Uterus (tissue), 4 donors: Measurements from ENCODE around the gene GRIK1. TPM values are rescaled to one million over a fixed set of nuclear protein-coding genes. Genes with fewer than 3 reads are reported as not detected.

Experiments used
- DNase-seq, 2 donors: peaks; one replicate each; pipeline ENCODE4 v3.0.0-alpha.2; 2019 to 2020
- H3K27ac ChIP-seq, 2 donors: fragments of 200-600 bp; sonication (generic); 1 replicate in 1 of 2; 2 replicates in 1 of 2; pipeline ENCODE4 v1.5.1; 2016 to 2018
- H3K27me3 ChIP-seq, 2 donors: fragments of 200-600 bp; sonication (generic); one replicate each; pipeline ENCODE4 v1.5.1; 2018 to 2019; ENCODE audit warnings: control low read depth in 1 of 2
- H3K36me3 ChIP-seq, 2 donors: fragments of 200-600 bp; sonication (generic); one replicate each; pipeline ENCODE4 v1.5.1; 2019; ENCODE audit warnings: control low read depth in 1 of 2
- H3K4me1 ChIP-seq, 2 donors: fragments of 200-600 bp; sonication (generic); one replicate each; pipeline ENCODE4 v1.5.1; 2018 to 2019; ENCODE audit warnings: control low read depth in 1 of 2
- H3K4me3 ChIP-seq, 2 donors: fragments of 200-600 bp; sonication (generic); 1 replicate in 1 of 2; 2 replicates in 1 of 2; pipeline ENCODE4 v1.5.1; 2018 to 2019; ENCODE audit warnings: mild to moderate bottlenecking in 1 of 2
- H3K9me3 ChIP-seq, 2 donors: fragments of 200-600 bp; sonication (generic); one replicate each; pipeline ENCODE4 v1.5.1; 2019; ENCODE audit warnings: control low read depth in 1 of 2
- CTCF ChIP-seq, 4 experiments: fragments of 200-600 bp in 2 of 4; fragments of 450-650 bp in 2 of 4; sonication (generic) in 2 of 4; IDR thresholded peaks; one replicate each; pipeline ENCODE4 v1.5.1; 2016 to 2019; ENCODE audit warnings: antibody characterized with exemption in 4 of 4, mild to moderate bottlenecking in 2 of 4, moderate library complexity in 1 of 4
- POLR2A ChIP-seq, 2 donors: fragments of 450-650 bp; IDR thresholded peaks; one replicate each; pipeline ENCODE4 v1.6.1; 2016; ENCODE audit warnings: antibody characterized with exemption in 2 of 2, mild to moderate bottlenecking in 1 of 2, moderate library complexity in 1 of 2
- intact Hi-C: fragments of 100-400 bp; cut with DNase I; formaldehyde crosslinking; loops from one replicate; pipeline ENCODE4 v1.15.1; 2023; ENCODE audit warnings: low total_unique reads
- total RNA-seq, 4 donors: library from RNA; depleted of rRNA in 3 of 4; stranded (reverse); fragments of >200 nt in 3 of 4; gene quantifications; one replicate each; pipeline versions ENCODE4 v1.1.0 to v1.2.4, GENCODE V29; 2014 to 2023
- donor health status: DM: yes; HTN: yes; CAD: no.

GRIK1 gene
- total RNA-seq, 4 donors from 2014 or later, result 0.12 to 4.1 TPM; not detected in 2

- Histone ChIP-seq H3K4me3 (no peak overlapping the region), H3K27ac (no peak overlapping the region), H3K27me3 (no peaks in the 10 kb centered on the region), H3K36me3 (no peaks in the 10 kb centered on the region), H3K4me1 (no peaks in the 10 kb centered on the region), H3K9me3 (no peaks in the 10 kb centered on the region)
- intact Hi-C loops, result no loop called here
- no peak for DNase-seq
- no peak for TF ChIP-seq CTCF (IDR thresholded peaks at IDR 0.05)
- TF ChIP-seq POLR2A (IDR thresholded peaks at IDR 0.05), result no peak
These were observed 432.8 kb downstream of the GRIK1 start for GRCh38 chr21:29506947-29507346.

- Histone ChIP-seq H3K4me3 (no peak overlapping the region), H3K27me3 (no peaks in the 10 kb centered on the region), H3K9me3 (no peaks in the 10 kb centered on the region), H3K4me1 (no peaks in the 10 kb centered on the region), H3K36me3 (no peaks in the 10 kb centered on the region), H3K27ac (no peak overlapping the region)
- intact Hi-C loops, result no loop called here
- DNase-seq, result no peak
- TF ChIP-seq CTCF (IDR thresholded peaks at IDR 0.05) (no peak), POLR2A (IDR thresholded peaks at IDR 0.05) (no peak)
These were observed 433.6 kb downstream of the GRIK1 start for GRCh38 chr21:29506214-29506613.

GRCh38 chr21:29504751-29505321, 435.0 kb downstream of the GRIK1 start:
- Histone ChIP-seq H3K4me3 (no peak overlapping the region), H3K36me3 (no peaks in the 10 kb centered on the region), H3K4me1 (no peaks in the 10 kb centered on the region), H3K27me3 (no peaks in the 10 kb centered on the region), H3K27ac (no peak overlapping the region), H3K9me3 (no peaks in the 10 kb centered on the region)
- DNase-seq, result no peak
- TF ChIP-seq POLR2A (IDR thresholded peaks at IDR 0.05) (no peak), CTCF (IDR thresholded peaks at IDR 0.05) (no peak)
- intact Hi-C loops, result no loop called here

GRCh38 chr21:29501451-29501850, 438.3 kb downstream of the GRIK1 start:
- Histone ChIP-seq H3K27me3 (no peaks in the 10 kb centered on the region), H3K4me1 (no peaks in the 10 kb centered on the region), H3K27ac (no peak overlapping the region), H3K9me3 (no peaks in the 10 kb centered on the region), H3K4me3 (no peak overlapping the region), H3K36me3 (no peaks in the 10 kb centered on the region)
- intact Hi-C loops, result no loop called here
- DNase-seq, result no peak
- TF ChIP-seq POLR2A (IDR thresholded peaks at IDR 0.05) (no peak), CTCF (IDR thresholded peaks at IDR 0.05) (no peak)

GRCh38 chr21:29499734-29500343, 440.0 kb downstream of the GRIK1 start:
- Histone ChIP-seq H3K4me3 (no peak overlapping the region), H3K27me3 (no peaks in the 10 kb centered on the region), H3K9me3 (no peaks in the 10 kb centered on the region), H3K36me3 (no peaks in the 10 kb centered on the region), H3K27ac (no peak overlapping the region), H3K4me1 (no peaks in the 10 kb centered on the region)
- TF ChIP-seq POLR2A (IDR thresholded peaks at IDR 0.05), result no peak
- TF ChIP-seq CTCF (IDR thresholded peaks at IDR 0.05), result no peak
- DNase-seq, result no peak
- intact Hi-C loops, result no loop called here
